ENCODE results near the gene HLA-DRB1.

The HLA-DRB1 gene

GRCh38 chr6:32576250-32576649 is 13.4 kb downstream of the HLA-DRB1 start:
- no peak for TF ChIP-seq CTCF (IDR thresholded peaks at IDR 0.05; ENCODE audit: control insufficient read depth, extremely low read depth, insufficient read depth)
- no peak overlapping the region for H3K4me3 ChIP-seq (ENCODE audit: low read depth, low read length)
- DNase-seq (ENCODE audit: low read depth): no peak

- no peak overlapping the region for H3K4me3 ChIP-seq (ENCODE audit: low read depth, low read length)
- no peak for TF ChIP-seq CTCF (IDR thresholded peaks at IDR 0.05; ENCODE audit: control insufficient read depth, extremely low read depth, insufficient read depth)
- DNase-seq (ENCODE audit: low read depth): no peak
Observed at GRCh38 chr6:32570363-32570905, 19.2 kb downstream of the HLA-DRB1 start.

GRCh38 chr6:32568561-32568960 is 21.1 kb downstream of the HLA-DRB1 start:
- no peak for TF ChIP-seq CTCF (IDR thresholded peaks at IDR 0.05; ENCODE audit: control insufficient read depth, extremely low read depth, insufficient read depth)
- DNase-seq (ENCODE audit: low read depth): no peak
- H3K4me3 ChIP-seq (ENCODE audit: low read depth, low read length): no peak overlapping the region

GRCh38 chr6:32566957-32567356 is 22.7 kb downstream of the HLA-DRB1 start:
- no peak overlapping the region for H3K4me3 ChIP-seq (ENCODE audit: low read depth, low read length)
- TF ChIP-seq CTCF (IDR thresholded peaks at IDR 0.05; ENCODE audit: control insufficient read depth, extremely low read depth, insufficient read depth): no peak
- DNase-seq (ENCODE audit: low read depth): no peak

GRCh38 chr6:32565511-32565910 is 24.1 kb downstream of the HLA-DRB1 start:
- H3K4me3 ChIP-seq (ENCODE audit: low read depth, low read length): no peak overlapping the region
- no peak for DNase-seq (ENCODE audit: low read depth)
- no peak for TF ChIP-seq CTCF (IDR thresholded peaks at IDR 0.05; ENCODE audit: control insufficient read depth, extremely low read depth, insufficient read depth)

GRCh38 chr6:32562940-32563339 is 26.7 kb downstream of the HLA-DRB1 start:
- no peak for TF ChIP-seq CTCF (IDR thresholded peaks at IDR 0.05; ENCODE audit: control insufficient read depth, extremely low read depth, insufficient read depth)
- no peak overlapping the region for H3K4me3 ChIP-seq (ENCODE audit: low read depth, low read length)

GRCh38 chr6:32559747-32560146 is 29.9 kb downstream of the HLA-DRB1 start:
- TF ChIP-seq CTCF (IDR thresholded peaks at IDR 0.05; ENCODE audit: control insufficient read depth, extremely low read depth, insufficient read depth): no peak
- DNase-seq (ENCODE audit: low read depth): no peak
- H3K4me3 ChIP-seq (ENCODE audit: low read depth, low read length): no peak overlapping the region

More at GRCh38 chr6:32562940-32563339, 26.7 kb downstream of the HLA-DRB1 start:
- DNase-seq (ENCODE audit: low read depth): no peak

Measured in LNCaP clone FGC (cell line).